Peyer's patch (tissue), 4 donors: ENCODE measurements around the gene RWDD1. TPM values are rescaled to one million over a fixed set of nuclear protein-coding genes. Genes with fewer than 3 reads are reported as not detected.
A peak's percentile ranks its signal among the peaks of the same experiment; 100 is the strongest.

ENCODE experiments used
- DNase-seq, 3 donors: peaks; one replicate each; pipeline ENCODE4 v3.0.0-alpha.2; 2017 to 2019
- H3K27ac ChIP-seq, 4 donors: fragments of 200-600 bp; sonication (generic); one replicate each; pipeline ENCODE4 v1.5.1; 2016 to 2019
- H3K27me3 ChIP-seq, 2 donors: fragments of 200-600 bp; sonication (generic); one replicate each; pipeline ENCODE4 v1.5.1; 2019
- H3K36me3 ChIP-seq, 3 donors: fragments of 200-600 bp; sonication (generic); one replicate each; pipeline ENCODE4 v1.5.1; 2016 to 2019
- H3K4me1 ChIP-seq, 4 donors: fragments of 200-600 bp; sonication (generic); one replicate each; pipeline ENCODE4 v1.5.1; 2016 to 2019
- H3K4me3 ChIP-seq, 4 donors: fragments of 200-600 bp; sonication (generic); 1 replicate in 3 of 4; 2 replicates in 1 of 4; pipeline ENCODE4 v1.5.1; 2016 to 2019; ENCODE audit warnings: mild to moderate bottlenecking in 1 of 4
- H3K9me3 ChIP-seq, 4 donors: fragments of 200-600 bp; sonication (generic); one replicate each; pipeline ENCODE4 v1.5.1; 2016 to 2019; ENCODE audit warnings: mild to moderate bottlenecking in 1 of 4
- CTCF ChIP-seq, 6 experiments: fragments of 450-650 bp in 4 of 6; fragments of 200-600 bp in 2 of 6; sonication (generic) in 1 of 6; IDR thresholded peaks; one replicate each; pipeline ENCODE4 v1.5.1; 2017 to 2019; ENCODE audit warnings: antibody characterized with exemption in 6 of 6, mild to moderate bottlenecking in 3 of 6, moderate library complexity in 1 of 6
- POLR2A ChIP-seq, 2 donors: fragments of 450-650 bp; IDR thresholded peaks; one replicate each; pipeline ENCODE4 v1.5.1; 2017; ENCODE audit warnings: antibody characterized with exemption in 2 of 2, mild to moderate bottlenecking in 2 of 2, moderate library complexity in 2 of 2
- total RNA-seq, 4 donors: library from RNA; depleted of rRNA; stranded (reverse); fragments of >200 nt; gene quantifications; one replicate each; pipeline ENCODE4 v1.1.0, GENCODE V29; 2016

Gene RWDD1
- total RNA-seq, 4 donors from 2014 or later, result 13.3 to 40.4 (median 22.4) TPM

GRCh38 chr6:116564921-116565872, 6.1 kb upstream of the RWDD1 start:
- H3K36me3 ChIP-seq, result no peaks in the 10 kb centered on the region
- DNase-seq, result peak in 2 of 3 donors; percentile 47 to 49
- H3K27ac ChIP-seq, result no peak overlapping the region
- no peaks in the 10 kb centered on the region for H3K9me3 ChIP-seq
- H3K27me3 ChIP-seq, result no peaks in the 10 kb centered on the region
- peaks cover 0 to 5% (median 0%) of the 10 kb centered on the region in 4 donors for H3K4me1 ChIP-seq
- peak overlapping the region in 2 of 4 donors; percentile 22 to 23 for H3K4me3 ChIP-seq
- TF ChIP-seq CTCF (IDR thresholded peaks at IDR 0.05), result no peak
- no peak for TF ChIP-seq POLR2A (IDR thresholded peaks at IDR 0.05)

GRCh38 chr6:116568111-116568510, 3.2 kb upstream of the RWDD1 start:
- Histone ChIP-seq H3K4me3 (no peak overlapping the region), H3K27me3 (no peaks in the 10 kb centered on the region), H3K9me3 (no peaks in the 10 kb centered on the region), H3K36me3 (no peaks in the 10 kb centered on the region), H3K4me1 (peaks cover 0 to 16% (median 3%) of the 10 kb centered on the region in 4 donors), H3K27ac (no peak overlapping the region)
- no peak for TF ChIP-seq POLR2A (IDR thresholded peaks at IDR 0.05)
- TF ChIP-seq CTCF (IDR thresholded peaks at IDR 0.05), result no peak
- no peak for DNase-seq

DNA sequence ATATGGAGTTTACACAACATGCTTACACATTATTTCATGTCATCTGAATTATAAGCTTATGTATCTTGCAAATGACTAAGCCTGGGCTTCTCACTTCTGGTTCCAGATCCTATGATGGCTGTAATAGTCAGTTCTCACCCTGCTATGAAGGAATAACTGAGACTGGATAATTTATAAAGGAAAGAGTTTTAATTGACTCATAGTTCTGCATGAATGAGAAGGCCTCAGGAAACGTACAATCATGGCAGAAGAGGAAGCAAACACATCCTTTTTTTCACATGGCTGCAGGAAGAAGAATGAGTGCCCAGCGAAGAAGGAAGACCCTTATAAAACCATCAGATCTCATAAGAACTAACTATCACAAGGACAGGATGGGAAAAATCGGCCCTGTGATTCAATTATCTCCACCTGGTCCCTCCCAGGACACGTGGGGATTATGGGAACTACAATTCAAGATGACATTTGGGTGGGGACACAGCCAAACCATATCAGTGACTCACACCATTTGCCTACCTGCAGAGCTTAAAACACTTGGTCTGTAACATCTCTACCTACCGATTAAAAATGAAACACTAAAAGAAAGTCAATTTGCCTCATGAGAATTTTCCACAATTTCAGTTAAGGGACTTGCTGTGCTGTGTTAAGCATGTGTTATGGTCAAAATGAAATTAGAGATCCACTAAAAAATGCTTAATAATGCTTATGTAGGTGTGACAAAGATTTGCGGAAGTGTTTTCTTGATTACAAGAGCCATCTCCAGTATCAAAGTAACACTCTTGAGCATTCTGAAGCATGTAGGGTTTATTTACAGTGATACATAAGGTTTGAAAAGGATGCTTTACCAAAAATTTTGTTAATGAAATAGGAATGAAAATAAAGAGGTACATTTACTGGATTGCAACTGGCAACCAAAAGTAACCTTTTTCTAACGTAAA, 2.2 kb upstream of the RWDD1 start:
- no peaks in the 10 kb centered on the region for H3K36me3 ChIP-seq
- no peaks in the 10 kb centered on the region for H3K27me3 ChIP-seq
- no peak overlapping the region for H3K4me3 ChIP-seq
- no peak for TF ChIP-seq POLR2A (IDR thresholded peaks at IDR 0.05)
- no peak for TF ChIP-seq CTCF (IDR thresholded peaks at IDR 0.05)
- DNase-seq, result no peak
- H3K9me3 ChIP-seq, result no peaks in the 10 kb centered on the region
- no peak overlapping the region for H3K27ac ChIP-seq
- peaks cover 0 to 22% (median 5%) of the 10 kb centered on the region in 4 donors for H3K4me1 ChIP-seq

GRCh38 chr6:116571683-116572000, 338 bp downstream of the RWDD1 start:
- peak overlapping the region; percentile 78 to 93 (median 90) for H3K27ac ChIP-seq
- H3K9me3 ChIP-seq, result no peaks in the 10 kb centered on the region
- H3K36me3 ChIP-seq, result no peaks in the 10 kb centered on the region
- TF ChIP-seq CTCF (IDR thresholded peaks at IDR 0.05), result no peak
- TF ChIP-seq POLR2A (IDR thresholded peaks at IDR 0.05), result no peak
- peaks cover 0 to 22% (median 5%) of the 10 kb centered on the region in 4 donors for H3K4me1 ChIP-seq
- no peak for DNase-seq
- no peaks in the 10 kb centered on the region for H3K27me3 ChIP-seq
- peak overlapping the region; percentile 61 to 84 (median 77) for H3K4me3 ChIP-seq

DNA sequence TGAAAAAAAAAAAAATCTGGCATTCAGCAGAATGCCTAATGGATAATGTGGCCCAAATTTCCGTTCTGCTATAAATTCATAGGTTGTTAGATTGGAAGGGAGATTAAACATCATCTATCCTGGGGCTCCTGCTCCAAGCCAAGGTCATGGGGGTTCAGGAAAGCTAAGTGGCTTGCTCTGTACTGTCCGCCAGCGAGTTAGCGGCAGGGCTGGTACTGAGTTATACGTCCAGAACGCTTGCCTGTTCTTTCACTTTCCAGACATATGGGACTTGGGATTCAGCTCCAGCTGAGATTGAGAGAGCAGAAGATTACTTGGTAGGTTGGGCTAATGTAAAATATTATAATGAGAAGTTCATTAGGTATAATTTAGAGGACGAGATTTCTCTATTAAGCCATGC, 858 bp downstream of the RWDD1 start:
- H3K27ac ChIP-seq, result peak overlapping the region; percentile 78 to 93 (median 90)
- DNase-seq, result peak in 1 of 3 donors; percentile 60
- H3K4me1 ChIP-seq, result peaks cover 0 to 22% (median 5%) of the 10 kb centered on the region in 4 donors
- TF ChIP-seq POLR2A (IDR thresholded peaks at IDR 0.05) (no peak), CTCF (IDR thresholded peaks at IDR 0.05) (no peak)
- no peaks in the 10 kb centered on the region for H3K9me3 ChIP-seq
- peak overlapping the region; percentile 61 to 84 (median 77) for H3K4me3 ChIP-seq
- no peaks in the 10 kb centered on the region for H3K36me3 ChIP-seq
- no peaks in the 10 kb centered on the region for H3K27me3 ChIP-seq
